HG02852 (cell line): ENCODE data around the gene GAK.
"Not testable (repeated sequence)": the region's sequence is repeated elsewhere in the genome, so short reads cannot be mapped to it uniquely, and the experiment has no call there.

Experiments used
- ATAC-seq: cut with Tn5 transposase; IDR thresholded peaks from one replicate; pipeline ENCODE4 v1.9.1; 2021; ENCODE audit warnings: mild to moderate bottlenecking, moderate library complexity; ENCODE audit not compliant: unreplicated experiment

The GAK gene

GRCh38 chr4:821181-821591, 110.9 kb downstream of the GAK start:
- ATAC-seq: no peak

GRCh38 chr4:820230-821172, 111.6 kb downstream of the GAK start:
- no peak for ATAC-seq

GRCh38 chr4:819401-820229, 112.5 kb downstream of the GAK start:
- no peak for ATAC-seq

- ATAC-seq: no peak
Observed at GRCh38 chr4:818106-818921, 113.8 kb downstream of the GAK start.

- ATAC-seq: no peak
Observed at GRCh38 chr4:815464-816146, 116.5 kb downstream of the GAK start.

GRCh38 chr4:814312-814850, 117.7 kb downstream of the GAK start:
- no peak for ATAC-seq

- ATAC-seq: no peak
Observed at GRCh38 chr4:813900-814299, 118.2 kb downstream of the GAK start.

- ATAC-seq: no peak
Observed at GRCh38 chr4:808860-809570, 123.1 kb downstream of the GAK start.

GRCh38 chr4:807792-808191, 124.3 kb downstream of the GAK start:
- ATAC-seq: no peak

GRCh38 chr4:806979-807378, 125.1 kb downstream of the GAK start:
- not testable (repeated sequence) for ATAC-seq

GRCh38 chr4:804804-805203, 127.3 kb downstream of the GAK start:
- ATAC-seq: no peak

- ATAC-seq: no peak
Observed at GRCh38 chr4:803884-804283, 128.2 kb downstream of the GAK start.

GRCh38 chr4:801436-802124, 130.5 kb downstream of the GAK start:
- ATAC-seq: no peak
